HepG2 (cell line): ENCODE results near the gene NEAT1. TPM values are rescaled to one million over a fixed set of nuclear protein-coding genes. Genes with fewer than 3 reads are reported as not detected.
A peak's percentile ranks its signal among the peaks of the same experiment; 100 is the strongest.

Experiments used
- ADNP ChIP-seq: sonication (generic); formaldehyde crosslinking; IDR thresholded peaks from 2 replicates; pipeline ENCODE4 v1.4.0; 2020; ENCODE audit warnings: missing genetic modification reagents
- IKZF1 ChIP-seq: fragments of 450-650 bp; IDR thresholded peaks from 2 replicates; pipeline ENCODE4 v1.7.1; 2016
- MED13 ChIP-seq: sonication (generic); formaldehyde crosslinking; IDR thresholded peaks from 2 replicates; pipeline ENCODE4 v1.5.0; 2020; ENCODE audit warnings: missing genetic modification reagents
- NCOR1 ChIP-seq: fragments of 200-600 bp; sonication (generic); IDR thresholded peaks from 2 replicates; pipeline ENCODE4 v1.7.0; 2017; ENCODE audit warnings: antibody characterized with exemption, low read length, borderline replicate concordance
- NFE2L2 ChIP-seq: fragments of 150-350 bp; IDR thresholded peaks from 2 replicates; pipeline ENCODE4 v1.6.1; 2014; ENCODE audit warnings: low read length
- PAWR ChIP-seq: sonication (generic); formaldehyde crosslinking; IDR thresholded peaks from 2 replicates; pipeline ENCODE4 v1.4.0; 2020; ENCODE audit warnings: missing genetic modification reagents, mild to moderate bottlenecking, borderline replicate concordance
- SRF ChIP-seq: IDR thresholded peaks from 2 replicates; pipeline ENCODE4 v1.6.1; 2011; ENCODE audit warnings: mild to moderate bottlenecking, low read depth, low read length, moderate library complexity
- TBL1XR1 ChIP-seq: fragments of 150-350 bp; IDR thresholded peaks from 2 replicates; pipeline ENCODE4 v1.6.1; 2014; ENCODE audit warnings: borderline replicate concordance, low read length; ENCODE audit not compliant: partially characterized antibody
- ZNF326 ChIP-seq: sonication (generic); formaldehyde crosslinking; IDR thresholded peaks from 2 replicates; pipeline ENCODE4 v1.4.0; 2020; ENCODE audit warnings: missing genetic modification reagents, borderline replicate concordance
- ZNF468 ChIP-seq: sonication (generic); formaldehyde crosslinking; IDR thresholded peaks from 2 replicates; pipeline ENCODE4 v1.8.0; 2022; ENCODE audit warnings: mild to moderate bottlenecking, moderate library complexity, missing genetic modification reagents
- ZNF510 ChIP-seq: sonication (generic); formaldehyde crosslinking; IDR thresholded peaks from 2 replicates; pipeline ENCODE4 v1.4.0; 2020; ENCODE audit warnings: low read depth, mild to moderate bottlenecking, missing genetic modification reagents
- ZNF7 ChIP-seq: IDR thresholded peaks from 2 replicates; pipeline ENCODE4 v1.6.1; 2016; ENCODE audit warnings: missing biosample characterization, missing genetic modification reagents
- ZNF841 ChIP-seq: sonication (generic); formaldehyde crosslinking; IDR thresholded peaks from 2 replicates; pipeline ENCODE4 v1.8.1; 2023; ENCODE audit warnings: missing genetic modification reagents, borderline replicate concordance
- ZSCAN31 ChIP-seq: sonication (generic); formaldehyde crosslinking; IDR thresholded peaks from 2 replicates; pipeline ENCODE4 v1.5.0; 2020; ENCODE audit warnings: low read depth, mild to moderate bottlenecking, missing genetic modification reagents
- polyA plus RNA-seq, 8 experiments: library from polyadenylated mRNA; depleted of rRNA in 3 of 8; stranded (reverse) in 7 of 8; unstranded in 1 of 8; fragments of >200 nt; fragmentation: Illumina TruSeq in 4 of 8; extraction: Trizol in 4 of 8; gene quantifications; 2 replicates each; pipeline versions ENCODE4 v1.2.1 to v1.2.3, GENCODE V29; 2011 to 2016; ENCODE audit warnings: low read depth in 4 of 8, missing spikeins in 1 of 8, mixed read lengths in 1 of 8; ENCODE audit not compliant: insufficient read depth in 1 of 8
- total RNA-seq, 5 experiments: library from RNA; depleted of rRNA; stranded (reverse); fragments of >200 nt; fragmentation: Illumina TruSeq; extraction: Trizol; gene quantifications; 2 replicates each; pipeline ENCODE4 v1.2.3, GENCODE V29; 2016; ENCODE audit warnings: low read depth in 1 of 5
- TF ChIP-seq, protein P1 (sequence below): sonication (generic); formaldehyde crosslinking; IDR thresholded peaks from 2 replicates; pipeline ENCODE4 v1.5.0; 2020; ENCODE audit warnings: missing genetic modification reagents
- TF ChIP-seq, protein P2 (sequence below): sonication (generic); formaldehyde crosslinking; IDR thresholded peaks from 2 replicates; pipeline ENCODE4 v1.8.1; 2023; ENCODE audit warnings: missing genetic modification reagents, mild to moderate bottlenecking, borderline replicate concordance
- TF ChIP-seq, protein P3 (sequence below): sonication (generic); formaldehyde crosslinking; IDR thresholded peaks from 2 replicates; pipeline ENCODE4 v1.4.0; 2020; ENCODE audit warnings: missing genetic modification reagents, borderline replicate concordance
- TF ChIP-seq, protein P4 (sequence below): sonication (generic); formaldehyde crosslinking; IDR thresholded peaks from 2 replicates; pipeline ENCODE4 v1.5.0; 2020; ENCODE audit warnings: missing genetic modification reagents
- TF ChIP-seq, protein P5 (sequence below): sonication (generic); formaldehyde crosslinking; IDR thresholded peaks from 2 replicates; pipeline ENCODE4 v1.4.0; 2020; ENCODE audit warnings: missing genetic modification reagents, borderline replicate concordance

Gene NEAT1
- total and polyA plus RNA-seq, 2 of the 13 experiments (the other 11 are each of a cell fraction or from before 2014, with no cell fraction given) = 20.5 to 41.2 TPM

DNA sequence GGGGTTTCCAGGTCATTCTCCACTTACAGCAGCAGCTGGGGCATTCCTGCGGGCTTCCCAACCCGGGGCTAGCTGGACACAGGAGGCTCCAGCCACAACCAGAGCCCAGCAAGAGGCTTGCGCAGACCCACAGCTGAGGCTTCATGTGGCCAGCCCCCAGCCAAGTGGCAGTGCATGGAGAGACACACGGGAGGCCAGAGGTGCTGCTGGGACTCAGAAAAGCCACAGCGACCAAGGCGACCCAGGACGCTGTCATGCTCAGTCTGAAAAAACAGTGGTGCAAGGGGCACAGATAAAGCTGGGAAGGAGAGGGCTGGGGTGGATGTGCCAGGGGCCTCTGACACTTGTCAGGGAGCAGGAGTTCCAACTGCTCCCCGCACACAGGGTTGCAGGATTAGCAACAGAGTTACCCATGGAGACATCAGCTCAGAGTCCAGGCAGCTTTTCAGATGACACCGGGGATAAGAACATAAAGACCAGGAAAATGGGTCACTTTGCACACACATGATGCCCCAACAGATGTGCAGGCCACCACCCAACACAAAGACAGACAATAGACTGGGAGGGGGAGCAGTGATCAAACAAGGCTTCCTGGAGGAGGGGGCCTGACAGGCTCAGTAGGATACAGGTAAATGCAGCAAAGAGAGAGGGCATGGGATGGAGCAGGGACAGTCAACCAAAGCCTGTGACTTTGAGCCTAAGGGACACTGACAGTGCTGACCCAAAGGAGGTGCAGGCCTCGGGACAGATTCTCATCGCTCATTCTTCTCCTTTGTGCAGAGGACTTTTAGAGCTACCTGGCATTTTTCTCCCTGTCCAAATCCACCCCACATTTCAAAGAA is 6.9 kb upstream of the NEAT1 start (continued):
- TF ChIP-seq ZNF326 (CRISPR knock-in tag) = no peak
- TF ChIP-seq SRF = no peak
- 0 out of 2 replicates have a peak, but pooled peaks have one; percentile 64 for TF ChIP-seq PAWR
- no peak for TF ChIP-seq MED13 (CRISPR knock-in tag)
- TF ChIP-seq, protein P1, sequence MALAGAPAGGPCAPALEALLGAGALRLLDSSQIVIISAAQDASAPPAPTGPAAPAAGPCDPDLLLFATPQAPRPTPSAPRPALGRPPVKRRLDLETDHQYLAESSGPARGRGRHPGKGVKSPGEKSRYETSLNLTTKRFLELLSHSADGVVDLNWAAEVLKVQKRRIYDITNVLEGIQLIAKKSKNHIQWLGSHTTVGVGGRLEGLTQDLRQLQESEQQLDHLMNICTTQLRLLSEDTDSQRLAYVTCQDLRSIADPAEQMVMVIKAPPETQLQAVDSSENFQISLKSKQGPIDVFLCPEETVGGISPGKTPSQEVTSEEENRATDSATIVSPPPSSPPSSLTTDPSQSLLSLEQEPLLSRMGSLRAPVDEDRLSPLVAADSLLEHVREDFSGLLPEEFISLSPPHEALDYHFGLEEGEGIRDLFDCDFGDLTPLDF = no peak
- TF ChIP-seq TBL1XR1 = no peak
- TF ChIP-seq ZNF7 = no peak
- TF ChIP-seq NFE2L2 = no peak
- TF ChIP-seq ZNF510 (CRISPR knock-in tag) = no peak
- no peak for TF ChIP-seq ZNF468 (CRISPR knock-in tag)
- TF ChIP-seq ZSCAN31 = no peak
- TF ChIP-seq IKZF1 = no peak
- no peak for TF ChIP-seq NCOR1
- TF ChIP-seq, protein P2, sequence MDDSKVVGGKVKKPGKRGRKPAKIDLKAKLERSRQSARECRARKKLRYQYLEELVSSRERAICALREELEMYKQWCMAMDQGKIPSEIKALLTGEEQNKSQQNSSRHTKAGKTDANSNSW (CRISPR knock-in tag) = no peak
- TF ChIP-seq, protein P3, sequence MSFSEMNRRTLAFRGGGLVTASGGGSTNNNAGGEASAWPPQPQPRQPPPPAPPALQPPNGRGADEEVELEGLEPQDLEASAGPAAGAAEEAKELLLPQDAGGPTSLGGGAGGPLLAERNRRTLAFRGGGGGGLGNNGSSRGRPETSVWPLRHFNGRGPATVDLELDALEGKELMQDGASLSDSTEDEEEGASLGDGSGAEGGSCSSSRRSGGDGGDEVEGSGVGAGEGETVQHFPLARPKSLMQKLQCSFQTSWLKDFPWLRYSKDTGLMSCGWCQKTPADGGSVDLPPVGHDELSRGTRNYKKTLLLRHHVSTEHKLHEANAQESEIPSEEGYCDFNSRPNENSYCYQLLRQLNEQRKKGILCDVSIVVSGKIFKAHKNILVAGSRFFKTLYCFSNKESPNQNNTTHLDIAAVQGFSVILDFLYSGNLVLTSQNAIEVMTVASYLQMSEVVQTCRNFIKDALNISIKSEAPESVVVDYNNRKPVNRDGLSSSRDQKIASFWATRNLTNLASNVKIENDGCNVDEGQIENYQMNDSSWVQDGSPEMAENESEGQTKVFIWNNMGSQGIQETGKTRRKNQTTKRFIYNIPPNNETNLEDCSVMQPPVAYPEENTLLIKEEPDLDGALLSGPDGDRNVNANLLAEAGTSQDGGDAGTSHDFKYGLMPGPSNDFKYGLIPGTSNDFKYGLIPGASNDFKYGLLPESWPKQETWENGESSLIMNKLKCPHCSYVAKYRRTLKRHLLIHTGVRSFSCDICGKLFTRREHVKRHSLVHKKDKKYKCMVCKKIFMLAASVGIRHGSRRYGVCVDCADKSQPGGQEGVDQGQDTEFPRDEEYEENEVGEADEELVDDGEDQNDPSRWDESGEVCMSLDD (CRISPR knock-in tag) = no peak
- no peak for TF ChIP-seq ADNP
- TF ChIP-seq, protein P4, sequence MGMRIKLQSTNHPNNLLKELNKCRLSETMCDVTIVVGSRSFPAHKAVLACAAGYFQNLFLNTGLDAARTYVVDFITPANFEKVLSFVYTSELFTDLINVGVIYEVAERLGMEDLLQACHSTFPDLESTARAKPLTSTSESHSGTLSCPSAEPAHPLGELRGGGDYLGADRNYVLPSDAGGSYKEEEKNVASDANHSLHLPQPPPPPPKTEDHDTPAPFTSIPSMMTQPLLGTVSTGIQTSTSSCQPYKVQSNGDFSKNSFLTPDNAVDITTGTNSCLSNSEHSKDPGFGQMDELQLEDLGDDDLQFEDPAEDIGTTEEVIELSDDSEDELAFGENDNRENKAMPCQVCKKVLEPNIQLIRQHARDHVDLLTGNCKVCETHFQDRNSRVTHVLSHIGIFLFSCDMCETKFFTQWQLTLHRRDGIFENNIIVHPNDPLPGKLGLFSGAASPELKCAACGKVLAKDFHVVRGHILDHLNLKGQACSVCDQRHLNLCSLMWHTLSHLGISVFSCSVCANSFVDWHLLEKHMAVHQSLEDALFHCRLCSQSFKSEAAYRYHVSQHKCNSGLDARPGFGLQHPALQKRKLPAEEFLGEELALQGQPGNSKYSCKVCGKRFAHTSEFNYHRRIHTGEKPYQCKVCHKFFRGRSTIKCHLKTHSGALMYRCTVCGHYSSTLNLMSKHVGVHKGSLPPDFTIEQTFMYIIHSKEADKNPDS (CRISPR knock-in tag) = 0 out of 2 replicates have a peak, but pooled peaks have one; percentile 18
- TF ChIP-seq, protein P5, sequence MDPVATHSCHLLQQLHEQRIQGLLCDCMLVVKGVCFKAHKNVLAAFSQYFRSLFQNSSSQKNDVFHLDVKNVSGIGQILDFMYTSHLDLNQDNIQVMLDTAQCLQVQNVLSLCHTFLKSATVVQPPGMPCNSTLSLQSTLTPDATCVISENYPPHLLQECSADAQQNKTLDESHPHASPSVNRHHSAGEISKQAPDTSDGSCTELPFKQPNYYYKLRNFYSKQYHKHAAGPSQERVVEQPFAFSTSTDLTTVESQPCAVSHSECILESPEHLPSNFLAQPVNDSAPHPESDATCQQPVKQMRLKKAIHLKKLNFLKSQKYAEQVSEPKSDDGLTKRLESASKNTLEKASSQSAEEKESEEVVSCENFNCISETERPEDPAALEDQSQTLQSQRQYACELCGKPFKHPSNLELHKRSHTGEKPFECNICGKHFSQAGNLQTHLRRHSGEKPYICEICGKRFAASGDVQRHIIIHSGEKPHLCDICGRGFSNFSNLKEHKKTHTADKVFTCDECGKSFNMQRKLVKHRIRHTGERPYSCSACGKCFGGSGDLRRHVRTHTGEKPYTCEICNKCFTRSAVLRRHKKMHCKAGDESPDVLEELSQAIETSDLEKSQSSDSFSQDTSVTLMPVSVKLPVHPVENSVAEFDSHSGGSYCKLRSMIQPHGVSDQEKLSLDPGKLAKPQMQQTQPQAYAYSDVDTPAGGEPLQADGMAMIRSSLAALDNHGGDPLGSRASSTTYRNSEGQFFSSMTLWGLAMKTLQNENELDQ (CRISPR knock-in tag) = no peak
- TF ChIP-seq ZNF841 = no peak
